ENCODE measurements around the gene C2CD2.

DNA sequence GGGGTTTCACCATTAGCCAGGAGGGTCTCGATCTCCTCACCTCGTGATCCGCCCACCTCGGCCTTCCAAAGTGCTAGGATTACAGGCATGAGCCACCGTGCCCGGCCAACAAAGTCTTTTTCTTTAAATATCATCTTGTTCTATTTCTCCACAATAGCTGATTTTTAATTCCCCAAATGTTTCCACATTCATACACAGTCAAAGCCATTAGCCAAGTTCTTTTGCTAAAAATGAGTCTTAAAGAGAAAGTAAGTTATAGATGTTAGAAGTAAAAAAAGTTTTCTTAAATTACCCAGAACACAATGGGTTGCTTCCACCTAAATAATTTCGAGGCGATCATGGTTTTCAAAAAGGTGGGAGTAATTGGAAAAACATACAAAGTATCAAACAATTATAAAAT lies 30.6 kb downstream of the C2CD2 start:
- no peak for TF ChIP-seq CREB1 (CRISPR knock-in tag; IDR thresholded peaks at IDR 0.05; ENCODE audit: low read depth)
- no peak for TF ChIP-seq ZNF114 (CRISPR knock-in tag; IDR thresholded peaks at IDR 0.05)
- no peak for TF ChIP-seq CTCF (conservative IDR thresholded peaks at IDR 0.05; ENCODE audit: low read depth in 2 of 2)
- no peak for TF ChIP-seq POLR2AphosphoS5 (IDR thresholded peaks at IDR 0.05; ENCODE audit: low read depth)
- TF ChIP-seq EZH2 (IDR thresholded peaks at IDR 0.05; ENCODE audit: low read depth, unreplicated experiment) = no peak
- TF ChIP-seq EZH2phosphoT487 (IDR thresholded peaks at IDR 0.05; ENCODE audit: unreplicated experiment) = no peak
- no peak for TF ChIP-seq JUNB (IDR thresholded peaks at IDR 0.05; ENCODE audit: unreplicated experiment)
- TF ChIP-seq REST (IDR thresholded peaks at IDR 0.05; ENCODE audit: unreplicated experiment) = no peak
- TF ChIP-seq, protein P1, sequence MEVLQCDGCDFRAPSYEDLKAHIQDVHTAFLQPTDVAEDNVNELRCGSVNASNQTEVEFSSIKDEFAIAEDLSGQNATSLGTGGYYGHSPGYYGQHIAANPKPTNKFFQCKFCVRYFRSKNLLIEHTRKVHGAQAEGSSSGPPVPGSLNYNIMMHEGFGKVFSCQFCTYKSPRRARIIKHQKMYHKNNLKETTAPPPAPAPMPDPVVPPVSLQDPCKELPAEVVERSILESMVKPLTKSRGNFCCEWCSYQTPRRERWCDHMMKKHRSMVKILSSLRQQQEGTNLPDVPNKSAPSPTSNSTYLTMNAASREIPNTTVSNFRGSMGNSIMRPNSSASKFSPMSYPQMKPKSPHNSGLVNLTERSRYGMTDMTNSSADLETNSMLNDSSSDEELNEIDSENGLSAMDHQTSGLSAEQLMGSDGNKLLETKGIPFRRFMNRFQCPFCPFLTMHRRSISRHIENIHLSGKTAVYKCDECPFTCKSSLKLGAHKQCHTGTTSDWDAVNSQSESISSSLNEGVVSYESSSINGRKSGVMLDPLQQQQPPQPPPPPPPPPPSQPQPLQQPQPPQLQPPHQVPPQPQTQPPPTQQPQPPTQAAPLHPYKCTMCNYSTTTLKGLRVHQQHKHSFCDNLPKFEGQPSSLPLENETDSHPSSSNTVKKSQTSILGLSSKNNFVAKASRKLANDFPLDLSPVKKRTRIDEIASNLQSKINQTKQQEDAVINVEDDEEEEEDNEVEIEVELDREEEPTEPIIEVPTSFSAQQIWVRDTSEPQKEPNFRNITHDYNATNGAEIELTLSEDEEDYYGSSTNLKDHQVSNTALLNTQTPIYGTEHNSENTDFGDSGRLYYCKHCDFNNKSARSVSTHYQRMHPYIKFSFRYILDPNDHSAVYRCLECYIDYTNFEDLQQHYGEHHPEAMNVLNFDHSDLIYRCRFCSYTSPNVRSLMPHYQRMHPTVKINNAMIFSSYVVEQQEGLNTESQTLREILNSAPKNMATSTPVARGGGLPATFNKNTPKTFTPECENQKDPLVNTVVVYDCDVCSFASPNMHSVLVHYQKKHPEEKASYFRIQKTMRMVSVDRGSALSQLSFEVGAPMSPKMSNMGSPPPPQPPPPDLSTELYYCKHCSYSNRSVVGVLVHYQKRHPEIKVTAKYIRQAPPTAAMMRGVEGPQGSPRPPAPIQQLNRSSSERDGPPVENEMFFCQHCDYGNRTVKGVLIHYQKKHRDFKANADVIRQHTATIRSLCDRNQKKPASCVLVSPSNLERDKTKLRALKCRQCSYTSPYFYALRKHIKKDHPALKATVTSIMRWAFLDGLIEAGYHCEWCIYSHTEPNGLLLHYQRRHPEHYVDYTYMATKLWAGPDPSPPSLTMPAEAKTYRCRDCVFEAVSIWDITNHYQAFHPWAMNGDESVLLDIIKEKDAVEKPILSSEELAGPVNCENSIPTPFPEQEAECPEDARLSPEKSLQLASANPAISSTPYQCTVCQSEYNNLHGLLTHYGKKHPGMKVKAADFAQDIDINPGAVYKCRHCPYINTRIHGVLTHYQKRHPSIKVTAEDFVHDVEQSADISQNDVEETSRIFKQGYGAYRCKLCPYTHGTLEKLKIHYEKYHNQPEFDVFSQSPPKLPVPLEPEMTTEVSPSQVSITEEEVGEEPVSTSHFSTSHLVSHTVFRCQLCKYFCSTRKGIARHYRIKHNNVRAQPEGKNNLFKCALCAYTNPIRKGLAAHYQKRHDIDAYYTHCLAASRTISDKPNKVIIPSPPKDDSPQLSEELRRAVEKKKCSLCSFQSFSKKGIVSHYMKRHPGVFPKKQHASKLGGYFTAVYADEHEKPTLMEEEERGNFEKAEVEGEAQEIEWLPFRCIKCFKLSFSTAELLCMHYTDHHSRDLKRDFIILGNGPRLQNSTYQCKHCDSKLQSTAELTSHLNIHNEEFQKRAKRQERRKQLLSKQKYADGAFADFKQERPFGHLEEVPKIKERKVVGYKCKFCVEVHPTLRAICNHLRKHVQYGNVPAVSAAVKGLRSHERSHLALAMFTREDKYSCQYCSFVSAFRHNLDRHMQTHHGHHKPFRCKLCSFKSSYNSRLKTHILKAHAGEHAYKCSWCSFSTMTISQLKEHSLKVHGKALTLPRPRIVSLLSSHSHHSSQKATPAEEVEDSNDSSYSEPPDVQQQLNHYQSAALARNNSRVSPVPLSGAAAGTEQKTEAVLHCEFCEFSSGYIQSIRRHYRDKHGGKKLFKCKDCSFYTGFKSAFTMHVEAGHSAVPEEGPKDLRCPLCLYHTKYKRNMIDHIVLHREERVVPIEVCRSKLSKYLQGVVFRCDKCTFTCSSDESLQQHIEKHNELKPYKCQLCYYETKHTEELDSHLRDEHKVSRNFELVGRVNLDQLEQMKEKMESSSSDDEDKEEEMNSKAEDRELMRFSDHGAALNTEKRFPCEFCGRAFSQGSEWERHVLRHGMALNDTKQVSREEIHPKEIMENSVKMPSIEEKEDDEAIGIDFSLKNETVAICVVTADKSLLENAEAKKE (CRISPR knock-in tag; IDR thresholded peaks at IDR 0.05) = no peak
- TF ChIP-seq STAT1 (IDR thresholded peaks at IDR 0.05; ENCODE audit: unreplicated experiment) = no peak
- no peak for TF ChIP-seq ZNF331 (CRISPR knock-in tag; IDR thresholded peaks at IDR 0.05; ENCODE audit: low read depth)
- no peak for TF ChIP-seq ETS1 (IDR thresholded peaks at IDR 0.05)
- TF ChIP-seq NANOG (IDR thresholded peaks at IDR 0.05; ENCODE audit: borderline replicate concordance) = no peak
